Skin epidermis (tissue), 12 donors: ENCODE measurements around the gene LUZP2.

Source experiments
- H3K27ac ChIP-seq, 21 experiments: fragments of 200-600 bp; sonication (generic) in 11 of 21; one replicate each; pipeline ENCODE4 v1.5.0; 2020; ENCODE audit warnings: mild to moderate bottlenecking in 3 of 21, inconsistent platforms in 2 of 21, moderate library complexity in 2 of 21
- H3K4me3 ChIP-seq, 7 experiments: fragments of 200-600 bp; sonication (generic) in 2 of 7; one replicate each; pipeline ENCODE4 v1.5.0; 2020; ENCODE audit warnings: inconsistent platforms in 2 of 7, mild to moderate bottlenecking in 2 of 7, moderate library complexity in 1 of 7

LUZP2 gene

DNA sequence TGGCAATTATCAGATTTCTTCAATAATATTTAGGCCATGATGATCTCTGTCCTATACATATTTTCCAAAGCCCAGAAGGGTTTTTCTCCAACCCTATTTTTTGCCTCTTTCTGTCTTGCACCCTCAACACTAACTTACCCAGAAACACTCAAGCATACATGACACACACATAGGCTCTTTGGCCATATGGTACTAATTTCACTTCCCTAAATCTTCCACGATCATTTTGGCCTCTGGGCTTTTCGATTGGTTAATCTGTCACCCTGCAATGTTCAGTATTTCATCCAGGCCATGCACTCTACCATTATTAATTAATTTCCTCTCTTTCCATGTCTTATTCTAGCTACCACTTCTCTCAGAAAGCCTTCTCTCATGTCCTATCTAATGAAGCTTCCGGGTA is 59.8 kb downstream of the LUZP2 start:
- Histone ChIP-seq H3K4me3 (no peak overlapping the region), H3K27ac (no peak overlapping the region)

- H3K27ac ChIP-seq = no peak overlapping the region
- no peak overlapping the region for H3K4me3 ChIP-seq
These were observed 62.5 kb downstream of the LUZP2 start for GRCh38 chr11:24559315-24559714.

DNA sequence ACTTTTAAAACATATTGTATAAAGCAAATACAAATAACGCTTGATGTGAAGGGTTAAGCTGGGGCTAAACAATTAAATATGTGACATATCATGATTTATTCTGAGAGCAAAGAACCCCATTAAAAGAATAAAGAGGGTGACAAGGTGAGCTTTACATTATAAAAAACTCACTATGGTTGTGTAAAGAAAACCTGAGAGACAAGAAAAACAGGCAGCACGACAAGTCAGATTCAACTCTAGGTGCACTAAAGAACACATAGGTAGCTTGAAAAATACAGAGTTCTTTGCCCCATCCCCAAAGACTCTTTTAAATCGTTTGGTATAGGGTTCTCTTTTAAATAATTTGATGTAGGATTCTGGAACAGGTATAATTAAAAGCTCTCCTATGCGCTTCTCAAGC is 63.5 kb downstream of the LUZP2 start:
- H3K27ac ChIP-seq = no peak overlapping the region
- no peak overlapping the region for H3K4me3 ChIP-seq

- H3K4me3 ChIP-seq = no peak overlapping the region
- H3K27ac ChIP-seq = no peak overlapping the region
These were observed 70.5 kb downstream of the LUZP2 start for GRCh38 chr11:24567380-24567779.

GRCh38 chr11:24572376-24572775 is 75.5 kb downstream of the LUZP2 start:
- Histone ChIP-seq H3K27ac (no peak overlapping the region), H3K4me3 (no peak overlapping the region)

DNA sequence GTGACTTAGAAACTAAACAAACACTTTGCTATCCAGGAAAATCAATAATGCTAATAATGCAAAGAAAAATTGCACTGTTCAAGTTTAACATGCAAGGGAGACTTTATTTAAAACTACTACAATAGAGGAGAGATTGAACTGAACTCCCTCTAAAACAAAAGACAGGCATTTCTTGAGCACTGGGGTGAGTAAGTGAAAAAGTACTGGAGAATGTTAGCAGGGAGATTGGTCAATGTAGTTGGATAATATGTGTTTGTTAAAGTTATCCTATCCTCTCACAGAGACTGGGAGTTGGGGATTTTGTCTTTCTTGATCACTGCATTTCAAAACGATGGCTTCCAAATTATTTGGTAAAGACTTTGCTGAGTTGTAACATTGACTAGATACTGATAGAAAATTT is 77.6 kb downstream of the LUZP2 start:
- no peak overlapping the region for H3K4me3 ChIP-seq
- H3K27ac ChIP-seq = no peak overlapping the region

DNA sequence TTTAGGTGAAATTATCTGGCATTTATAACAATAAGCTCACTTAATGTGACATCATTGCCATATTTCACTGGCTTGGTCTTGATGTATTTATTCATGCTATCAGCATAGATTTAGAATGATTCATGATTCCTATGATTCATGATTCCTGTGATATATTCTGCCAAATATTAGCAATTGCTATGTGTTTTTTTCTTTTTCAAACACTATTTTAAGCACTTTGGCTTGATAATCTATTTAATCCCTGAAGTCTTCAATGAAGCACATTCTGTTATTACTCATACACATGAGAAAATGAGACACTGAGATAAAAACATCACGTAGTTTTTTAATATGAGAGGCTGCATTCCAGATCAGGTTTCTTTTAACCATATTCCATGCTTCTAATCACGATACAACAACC is 78.5 kb downstream of the LUZP2 start:
- H3K4me3 ChIP-seq = no peak overlapping the region

DNA sequence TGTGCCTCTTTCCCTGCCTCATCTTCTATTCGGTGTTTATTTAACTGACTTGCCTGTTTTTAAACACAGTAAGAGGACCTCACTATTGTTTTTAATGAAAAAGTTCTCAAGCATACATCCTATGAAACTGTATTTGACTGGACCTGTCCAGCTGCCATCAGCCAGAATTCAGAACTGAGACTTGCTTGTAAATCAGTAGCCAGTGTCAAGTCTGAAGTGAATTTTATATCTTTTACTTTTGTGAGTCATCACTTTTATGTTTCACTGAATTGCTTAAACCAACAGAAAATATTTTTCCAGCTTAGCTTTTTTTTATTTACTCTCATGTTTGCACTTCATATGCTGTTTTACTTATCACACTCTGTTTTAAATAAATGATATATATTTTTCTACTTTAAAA is 88.3 kb downstream of the LUZP2 start:
- no peak overlapping the region for H3K27ac ChIP-seq
- no peak overlapping the region for H3K4me3 ChIP-seq

More for the DNA sequence above, 78.5 kb downstream of the LUZP2 start:
- H3K27ac ChIP-seq = no peak overlapping the region

GRCh38 chr11:24587635-24588034 is 90.8 kb downstream of the LUZP2 start:
- H3K4me3 ChIP-seq = no peak overlapping the region
- no peak overlapping the region for H3K27ac ChIP-seq

DNA sequence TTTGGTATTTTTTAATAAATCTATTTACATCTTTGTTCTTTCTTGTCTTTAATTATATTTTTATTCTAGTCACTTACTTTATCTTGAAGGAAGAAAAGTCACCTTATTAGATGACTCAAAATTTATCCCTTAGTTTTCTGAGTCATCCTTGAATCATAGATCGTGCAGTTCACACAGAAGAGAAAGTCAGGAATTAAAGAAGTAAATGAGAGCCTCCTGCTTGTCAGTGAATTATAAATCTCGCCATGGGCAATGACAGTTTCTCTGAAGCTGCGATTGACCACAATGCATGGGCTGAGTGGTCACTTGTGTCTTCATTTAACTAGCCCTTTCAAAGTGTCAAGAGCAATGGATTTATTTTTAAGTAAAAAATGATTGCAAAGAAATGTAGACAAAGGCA is 91.2 kb downstream of the LUZP2 start:
- Histone ChIP-seq H3K4me3 (no peak overlapping the region), H3K27ac (no peak overlapping the region)

- Histone ChIP-seq H3K27ac (no peak overlapping the region), H3K4me3 (no peak overlapping the region)
These were observed 92.2 kb downstream of the LUZP2 start for GRCh38 chr11:24589064-24589463.

GRCh38 chr11:24591283-24591682 is 94.4 kb downstream of the LUZP2 start:
- no peak overlapping the region for H3K4me3 ChIP-seq
- H3K27ac ChIP-seq = no peak overlapping the region

GRCh38 chr11:24592360-24592759 is 95.5 kb downstream of the LUZP2 start:
- Histone ChIP-seq H3K27ac (no peak overlapping the region), H3K4me3 (no peak overlapping the region)

DNA sequence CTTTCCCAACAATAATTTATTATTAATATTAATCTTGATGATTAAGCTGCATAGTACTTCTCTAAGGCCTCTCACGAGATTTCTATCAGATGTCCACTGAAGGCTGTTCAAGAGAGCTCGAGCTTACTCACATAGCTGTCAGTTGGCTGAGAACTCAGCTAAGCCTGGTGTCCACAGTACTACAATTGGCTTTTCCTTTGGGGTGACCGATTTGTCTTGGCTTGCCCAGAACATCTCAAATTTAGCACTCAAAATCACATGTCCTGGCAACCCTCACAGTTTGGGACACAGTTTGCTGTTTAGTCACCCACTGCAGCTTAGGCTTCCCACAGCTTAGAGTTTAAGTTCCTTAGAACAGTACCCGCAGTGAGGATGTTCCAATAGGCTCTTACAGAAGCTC is 96.5 kb downstream of the LUZP2 start:
- H3K27ac ChIP-seq = no peak overlapping the region
- H3K4me3 ChIP-seq = no peak overlapping the region

DNA sequence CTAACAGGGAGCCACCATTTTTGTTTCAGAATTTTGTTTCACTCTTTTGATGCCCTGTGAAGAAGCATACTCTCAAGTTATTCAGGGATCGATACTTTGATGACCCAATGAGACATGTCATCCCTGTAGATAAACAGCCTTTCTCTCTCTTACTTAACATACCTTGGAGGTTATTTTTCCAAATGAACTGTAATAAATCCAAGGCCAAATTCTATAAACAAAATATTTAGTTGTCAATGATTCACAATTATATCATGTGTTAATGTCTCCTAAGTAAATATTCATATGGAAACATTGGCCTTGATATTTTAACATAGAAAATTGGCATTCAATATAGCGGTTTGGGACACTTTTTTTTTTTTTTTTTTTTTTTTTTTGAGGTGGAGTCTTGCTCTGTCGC is 97.5 kb downstream of the LUZP2 start:
- no peak overlapping the region for H3K4me3 ChIP-seq
- H3K27ac ChIP-seq = no peak overlapping the region

DNA sequence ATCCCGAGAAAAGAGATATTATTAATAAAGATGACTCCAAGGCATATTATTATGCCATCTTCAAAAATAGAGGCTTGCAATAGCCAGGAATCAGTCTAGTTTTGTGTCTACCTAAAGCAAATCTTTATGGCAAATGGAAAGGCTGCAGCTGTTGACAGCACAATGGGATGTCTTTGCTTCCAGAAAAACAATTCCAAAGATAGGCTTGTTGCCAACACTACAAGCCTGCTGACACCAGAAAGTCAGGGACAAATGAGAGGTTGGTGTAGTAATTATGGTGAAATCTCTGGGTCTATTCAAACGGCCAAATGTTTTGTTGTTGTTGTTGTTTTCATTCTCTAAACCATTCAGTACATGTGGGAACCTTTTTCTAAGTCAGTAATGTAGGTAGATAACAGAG is 101.8 kb downstream of the LUZP2 start:
- H3K27ac ChIP-seq = no peak overlapping the region
- H3K4me3 ChIP-seq = no peak overlapping the region

DNA sequence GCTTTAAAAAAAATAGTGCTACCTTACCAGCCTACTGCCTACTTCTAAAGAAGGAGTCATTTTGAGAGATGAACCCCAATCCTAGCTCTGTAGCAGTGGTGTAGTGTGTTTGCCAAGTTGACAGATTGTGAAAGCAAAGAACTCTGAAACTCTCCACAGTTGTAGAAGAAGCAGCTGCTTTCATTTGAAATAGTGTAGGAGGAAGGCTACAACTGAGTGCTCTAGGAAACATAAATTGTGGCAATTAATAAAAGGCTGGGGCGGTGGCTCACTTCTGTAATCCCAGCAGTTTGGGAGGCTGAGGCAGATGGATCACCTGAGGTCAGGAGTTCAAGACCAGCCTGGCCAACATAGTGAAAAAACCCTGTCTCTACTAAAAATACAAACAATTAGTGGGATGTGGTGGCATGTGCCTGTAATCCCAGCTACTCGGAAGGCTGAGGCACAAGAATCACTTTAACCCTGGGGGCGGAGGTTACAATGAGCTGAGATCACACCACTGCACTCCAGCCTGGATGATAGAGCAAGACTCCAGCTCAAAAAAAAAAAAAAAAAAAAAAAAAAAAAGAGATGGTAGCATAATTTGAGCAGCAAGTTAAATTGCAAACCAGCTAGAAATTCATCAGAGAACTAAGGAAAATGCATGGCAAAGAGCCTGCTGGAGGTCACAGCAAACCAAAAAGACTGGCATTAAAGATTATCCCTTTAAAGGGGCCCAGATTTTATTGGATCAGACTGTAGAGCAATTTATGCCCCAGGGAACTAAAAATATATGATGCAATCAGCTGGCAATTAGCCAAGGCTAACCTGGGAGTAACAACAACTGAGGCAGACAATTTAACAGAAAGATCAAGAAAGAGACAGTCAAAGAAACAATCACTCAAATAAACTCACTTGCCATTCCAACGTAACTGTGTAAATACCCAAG is 112.6 kb downstream of the LUZP2 start:
- Histone ChIP-seq H3K27ac (no peak overlapping the region), H3K4me3 (no peak overlapping the region)

GRCh38 chr11:24615451-24616160 is 118.8 kb downstream of the LUZP2 start:
- no peak overlapping the region for H3K4me3 ChIP-seq
- no peak overlapping the region for H3K27ac ChIP-seq

- Histone ChIP-seq H3K27ac (no peak overlapping the region), H3K4me3 (no peak overlapping the region)
These were observed 121.0 kb downstream of the LUZP2 start for GRCh38 chr11:24617856-24618255.

- no peak overlapping the region for H3K27ac ChIP-seq
- H3K4me3 ChIP-seq = no peak overlapping the region
These were observed 123.0 kb downstream of the LUZP2 start for GRCh38 chr11:24619900-24620299.

GRCh38 chr11:24622262-24622661 is 125.4 kb downstream of the LUZP2 start:
- Histone ChIP-seq H3K27ac (no peak overlapping the region), H3K4me3 (no peak overlapping the region)
